ENCODE results near the gene SNX32. TPM values are rescaled to one million over a fixed set of nuclear protein-coding genes. Genes with fewer than 3 reads are reported as not detected.

Gene SNX32
- total and polyA plus RNA-seq, 9 of the 15 experiments (the other 6 are each of a cell fraction or from before 2014, with no cell fraction given) = 0.03 TPM; not detected in 7

DNA sequence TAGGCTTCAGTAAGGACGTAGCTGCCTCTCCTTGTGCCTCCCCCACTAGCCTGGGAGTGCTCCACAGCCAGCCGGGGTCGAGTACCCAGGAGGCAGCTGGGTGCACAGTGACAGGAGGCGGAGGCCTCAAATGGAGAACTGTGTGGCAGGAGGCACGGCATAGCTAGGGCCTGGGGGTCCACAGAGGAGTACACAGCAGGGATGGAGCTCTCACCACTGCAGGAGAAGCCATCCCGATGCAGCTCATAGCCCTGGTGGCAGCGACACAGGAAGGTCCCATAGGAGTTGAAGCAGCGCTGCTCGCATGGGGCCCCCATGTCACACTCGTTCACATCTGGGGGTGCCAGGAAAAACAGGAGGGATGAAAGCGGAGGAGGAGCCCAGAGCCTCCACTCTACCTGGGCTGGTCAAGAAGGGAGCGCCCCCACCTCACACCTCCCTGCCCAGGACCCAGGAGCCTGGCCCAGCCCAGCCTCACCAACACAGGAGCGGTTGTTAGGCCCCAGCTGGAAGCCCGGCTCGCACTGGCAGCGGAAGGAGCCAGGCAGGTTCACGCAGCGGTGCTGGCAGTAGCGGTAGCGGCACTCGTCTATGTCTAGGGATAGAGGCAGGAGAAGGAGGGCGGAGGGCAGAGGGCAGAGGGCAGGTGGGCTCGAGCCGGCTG, 36.0 kb downstream of the SNX32 start (continued):
- peak; percentile 14; the same call in 1 of the 2 replicates for TF ChIP-seq NR2C1 (IDR thresholded peaks at IDR 0.05)
- no peak for TF ChIP-seq NR2C1 (tag; IDR thresholded peaks at IDR 0.05)
- TF ChIP-seq RBM22 (IDR thresholded peaks at IDR 0.05; ENCODE audit: low read depth, low read length, poor library complexity, severe bottlenecking) = peak; percentile 74
- no peak for TF ChIP-seq NRF1 (conservative IDR thresholded peaks at IDR 0.05 in 1 of 2, IDR thresholded peaks at IDR 0.05 in 1 of 2)
- no peak; the same call in 1 of the 2 replicates for TF ChIP-seq RHOXF2B (CRISPR knock-in tag; conservative IDR thresholded peaks at IDR 0.05)

DNA sequence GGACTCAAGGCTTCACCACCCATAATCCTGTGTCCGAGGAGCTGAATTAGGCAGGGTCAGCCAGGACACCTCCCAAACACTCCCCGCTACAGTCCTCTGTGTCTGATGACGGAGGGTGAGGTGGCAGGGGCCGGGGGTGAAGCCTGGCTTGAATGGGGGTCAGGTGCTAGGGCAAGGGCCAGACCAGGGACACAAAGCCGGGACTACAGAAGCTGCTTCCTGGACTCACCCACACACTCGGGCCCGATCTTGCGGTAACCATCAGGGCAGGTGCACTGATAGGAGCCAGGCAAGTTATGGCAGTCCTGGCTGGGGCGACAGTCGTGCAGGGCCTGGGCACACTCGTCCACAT, 36.5 kb downstream of the SNX32 start:
- Histone ChIP-seq H3K9me3 (replicated peaks; ENCODE audit: control insufficient read depth, insufficient read depth, low read depth, low read length) (no peaks in the 10 kb centered on the region), H3K9ac (ENCODE audit: insufficient read depth in 1 of 2, low read depth in 2 of 2, low read length in 2 of 2) (peak overlapping the region in 1 of 2 experiments; percentile 81; a peak in 2 of 4 replicates), H3K9me1 (ENCODE audit: control insufficient read depth, insufficient read depth, low read length) (no peaks in the 10 kb centered on the region), H3K4me1 (replicated peaks in 1 of 2; ENCODE audit: control insufficient read depth in 2 of 2, insufficient read depth in 2 of 2, low read length in 2 of 2) (peaks cover 23 to 67% of the 10 kb centered on the region in 2 experiments), H3K79me2 (ENCODE audit: control insufficient read depth, insufficient read depth, low read length) (no peaks in the 10 kb centered on the region), H4K20me1 (replicated peaks; ENCODE audit: control insufficient read depth, insufficient read depth, low read length) (no peaks in the 10 kb centered on the region), H3K4me2 (ENCODE audit: insufficient read depth, low read length) (no peak overlapping the region), H3K27ac (ENCODE audit: extremely low read depth, low read depth, low read length) (no peak overlapping the region; the same call in 2 of the 3 replicates), H3K36me3 (ENCODE audit: control insufficient read depth, insufficient read depth, low read length) (peaks cover 29% of the 10 kb centered on the region; the same call in 2 of the 3 replicates), H3K27me3 (ENCODE audit: control insufficient read depth in 2 of 2, insufficient read depth in 2 of 2, low read length in 2 of 2) (no peaks in the 10 kb centered on the region), H2AFZ (ENCODE audit: low read depth, low read length) (no peak overlapping the region), H3K4me3 (no peak overlapping the region)
- ChIA-PET CTCF (ENCODE audit: low intra/inter-chr PET ratio) (no interaction called here), POLR2A (interaction anchor here (0.8 to 8.2 kb wide), 6 partner anchors 11 to 43 kb away, joined by 3 to 151 read pairs (median 8); partner anchors contain the start of genes CCDC85B, CFL1, CTSW and FIBP)
- BruUV-seq (replicated peaks) = no TSS peak
- FAIRE-seq (no peak), ATAC-seq (no peak), DNase-seq (ENCODE audit: extremely low read depth in 1 of 4, low spot score in 3 of 4) (no peak)
- TF ChIP-seq RBFOX2 (IDR thresholded peaks at IDR 0.05; ENCODE audit: low read depth, low read length) (0 out of 2 replicates have a peak, but pooled peaks have one; percentile 23), SMAD4 (CRISPR knock-in tag; conservative IDR thresholded peaks at IDR 0.05) (no peak), NR2C1 (IDR thresholded peaks at IDR 0.05) (0 out of 2 replicates have a peak, but pooled peaks have one; percentile 6), NR2C1 (tag; IDR thresholded peaks at IDR 0.05) (no peak), POLR2G (IDR thresholded peaks at IDR 0.05; ENCODE audit: low read depth, low read length) (peak; percentile 53), NR2C2 (CRISPR knock-in tag; IDR thresholded peaks at IDR 0.05) (no peak), NR2C2 (tag; IDR thresholded peaks at IDR 0.05) (0 out of 2 replicates have a peak, but pooled peaks have one; percentile 45)
- WGBS (ENCODE audit: insufficient coverage, low coverage, missing lambda C conversion rate) = 65% methylated on average over 10 of the region's 11 CpGs
- intact Hi-C loops (cut with micrococcal nuclease) (no loop called here), in situ Hi-C loops (cut with MboI) (no loop called here)
